GM12865 (cell line): Measurements from ENCODE around the gene PPP1R15A.

Experiments
- DNase-seq: peaks from one replicate; pipeline ENCODE4 v3.0.0; 2010; ENCODE audit warnings: low read depth
- H3K4me3 ChIP-seq: 2 replicates; pipeline ENCODE4 v1.5.1; 2011; ENCODE audit warnings: mild to moderate bottlenecking, low read depth, low read length, control low read depth
- TF ChIP-seq, protein P1 (sequence below): IDR thresholded peaks from 2 replicates; pipeline ENCODE4 v1.5.1; 2011; ENCODE audit warnings: low read length, control low read depth, low read depth, inconsistent platforms; ENCODE audit not compliant: insufficient read depth; ENCODE audit errors: missing control alignments

The PPP1R15A gene

DNA sequence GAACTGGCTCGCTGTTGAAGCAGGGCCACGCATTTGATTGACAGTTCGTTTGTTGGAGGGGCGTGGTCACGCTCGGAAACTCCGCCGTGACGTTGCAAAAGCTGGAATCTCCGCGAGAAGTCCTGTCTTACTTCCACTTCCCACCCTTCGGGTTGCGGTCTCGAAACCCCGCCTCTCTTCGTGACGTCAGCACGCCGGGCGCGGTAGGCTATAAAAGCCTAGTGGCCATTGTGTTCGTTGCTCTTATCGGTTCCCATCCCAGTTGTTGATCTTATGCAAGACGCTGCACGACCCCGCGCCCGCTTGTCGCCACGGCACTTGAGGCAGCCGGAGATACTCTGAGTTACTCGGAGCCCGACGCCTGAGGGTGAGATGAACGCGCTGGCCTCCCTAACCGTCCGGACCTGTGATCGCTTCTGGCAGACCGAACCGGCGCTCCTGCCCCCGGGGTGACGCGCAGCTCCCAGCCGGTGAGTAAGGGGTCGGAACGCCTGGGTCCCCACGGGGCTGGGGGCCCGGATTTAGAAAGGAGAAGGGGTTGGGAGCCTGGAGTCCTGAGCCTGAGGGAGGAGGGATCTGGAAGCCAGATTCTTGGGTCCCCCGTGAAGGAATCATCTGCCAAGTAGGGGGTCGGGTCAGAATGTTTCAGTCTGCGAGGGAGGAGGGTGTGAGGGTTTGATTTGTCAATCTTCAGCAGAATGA, at the start of gene PPP1R15A:
Gene PPP1R15A (plus strand): TSS at position 240 of the 702 bp plus-strand sequence. CDS start 813 bp downstream, outside the sequence.
- TF ChIP-seq, protein P1, sequence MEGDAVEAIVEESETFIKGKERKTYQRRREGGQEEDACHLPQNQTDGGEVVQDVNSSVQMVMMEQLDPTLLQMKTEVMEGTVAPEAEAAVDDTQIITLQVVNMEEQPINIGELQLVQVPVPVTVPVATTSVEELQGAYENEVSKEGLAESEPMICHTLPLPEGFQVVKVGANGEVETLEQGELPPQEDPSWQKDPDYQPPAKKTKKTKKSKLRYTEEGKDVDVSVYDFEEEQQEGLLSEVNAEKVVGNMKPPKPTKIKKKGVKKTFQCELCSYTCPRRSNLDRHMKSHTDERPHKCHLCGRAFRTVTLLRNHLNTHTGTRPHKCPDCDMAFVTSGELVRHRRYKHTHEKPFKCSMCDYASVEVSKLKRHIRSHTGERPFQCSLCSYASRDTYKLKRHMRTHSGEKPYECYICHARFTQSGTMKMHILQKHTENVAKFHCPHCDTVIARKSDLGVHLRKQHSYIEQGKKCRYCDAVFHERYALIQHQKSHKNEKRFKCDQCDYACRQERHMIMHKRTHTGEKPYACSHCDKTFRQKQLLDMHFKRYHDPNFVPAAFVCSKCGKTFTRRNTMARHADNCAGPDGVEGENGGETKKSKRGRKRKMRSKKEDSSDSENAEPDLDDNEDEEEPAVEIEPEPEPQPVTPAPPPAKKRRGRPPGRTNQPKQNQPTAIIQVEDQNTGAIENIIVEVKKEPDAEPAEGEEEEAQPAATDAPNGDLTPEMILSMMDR = no peak
- peak; percentile 99 for DNase-seq
- peak within 1 kb of the TSS; percentile 89 for H3K4me3 ChIP-seq

DNA sequence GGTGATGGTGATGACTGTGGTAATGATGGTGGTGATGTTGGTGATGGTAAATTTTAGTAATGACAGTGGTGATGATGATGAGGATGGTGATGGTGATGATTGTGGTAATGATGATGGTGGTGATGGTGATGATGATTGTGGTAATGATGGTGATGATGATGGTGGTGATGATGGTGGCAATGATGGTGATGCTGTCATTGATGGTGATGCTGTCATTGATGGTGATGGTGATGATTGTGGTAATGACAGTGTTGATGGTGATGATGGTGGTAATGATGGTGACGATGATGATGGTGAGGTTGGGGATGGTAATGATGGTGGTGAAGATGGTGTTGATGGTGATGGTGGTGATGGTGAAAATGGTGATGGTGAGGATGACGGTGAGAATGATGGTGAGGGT, 49.7 kb upstream of the PPP1R15A start:
- no peak overlapping the region for H3K4me3 ChIP-seq
- DNase-seq = no peak
- TF ChIP-seq, protein P1 = no peak

DNA sequence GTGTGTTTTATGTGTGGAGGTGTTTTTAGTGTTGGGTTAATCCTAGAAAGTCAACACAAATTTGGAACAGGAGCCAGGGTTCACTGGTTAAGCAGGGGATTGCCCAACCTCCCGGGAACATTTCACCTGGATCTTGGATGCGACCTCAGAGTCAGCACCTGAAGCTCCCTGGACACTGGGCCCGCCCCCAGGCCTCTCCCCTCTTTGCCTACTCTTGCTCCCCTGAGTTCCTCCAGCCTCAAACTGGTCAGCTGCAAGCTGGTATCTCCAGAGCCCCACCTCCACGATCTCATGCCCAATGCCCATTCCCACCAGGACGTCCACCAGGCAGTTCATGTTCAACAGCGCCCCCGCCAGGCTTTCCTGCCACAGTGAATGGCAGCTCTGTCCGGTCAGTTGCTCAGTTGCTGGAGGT, 45.6 kb upstream of the PPP1R15A start:
- DNase-seq = no peak
- no peak overlapping the region for H3K4me3 ChIP-seq
- TF ChIP-seq, protein P1 = no peak

DNA sequence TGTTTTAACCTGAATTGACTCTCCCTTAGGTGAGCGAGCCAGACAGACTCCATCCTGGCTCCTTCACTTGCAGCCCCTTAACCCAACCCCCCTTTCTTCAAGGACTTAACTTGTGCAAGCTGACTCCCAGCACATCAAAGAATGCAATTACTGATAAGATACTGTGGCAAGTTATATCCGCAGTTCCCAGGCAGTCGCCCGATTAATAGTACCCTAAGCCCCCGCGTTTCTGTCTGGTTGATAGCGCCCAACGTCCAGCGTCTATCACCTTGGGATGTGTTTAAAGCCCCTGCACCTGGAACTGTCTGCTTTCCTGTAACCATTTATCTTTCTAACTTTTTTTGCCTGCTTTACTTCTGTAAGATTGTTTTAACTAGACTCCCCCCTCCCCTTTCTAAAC, 42.1 kb upstream of the PPP1R15A start:
- H3K4me3 ChIP-seq = no peak overlapping the region
- TF ChIP-seq, protein P1 = no peak
- DNase-seq = no peak

DNA sequence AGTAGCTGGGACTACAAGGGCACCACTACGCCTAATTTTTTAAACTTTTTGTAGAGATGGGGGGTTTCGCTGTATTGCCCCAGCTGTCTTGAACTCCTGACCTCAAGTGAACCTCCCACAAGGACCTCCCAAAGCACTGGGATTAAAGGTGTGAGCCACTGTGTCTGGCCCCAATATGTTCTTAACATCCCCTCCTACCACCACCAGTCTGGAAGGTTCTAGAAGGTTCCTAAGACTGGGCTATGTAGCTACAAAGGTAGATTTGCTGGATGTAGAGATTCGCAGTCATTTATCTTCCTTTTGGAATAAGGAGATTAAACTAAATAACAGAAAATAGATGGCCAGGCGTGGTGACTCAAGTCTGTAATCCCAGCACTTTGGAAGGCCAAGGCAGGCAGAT, 41.3 kb upstream of the PPP1R15A start:
- TF ChIP-seq, protein P1 = no peak
- H3K4me3 ChIP-seq = no peak overlapping the region
- no peak for DNase-seq

DNA sequence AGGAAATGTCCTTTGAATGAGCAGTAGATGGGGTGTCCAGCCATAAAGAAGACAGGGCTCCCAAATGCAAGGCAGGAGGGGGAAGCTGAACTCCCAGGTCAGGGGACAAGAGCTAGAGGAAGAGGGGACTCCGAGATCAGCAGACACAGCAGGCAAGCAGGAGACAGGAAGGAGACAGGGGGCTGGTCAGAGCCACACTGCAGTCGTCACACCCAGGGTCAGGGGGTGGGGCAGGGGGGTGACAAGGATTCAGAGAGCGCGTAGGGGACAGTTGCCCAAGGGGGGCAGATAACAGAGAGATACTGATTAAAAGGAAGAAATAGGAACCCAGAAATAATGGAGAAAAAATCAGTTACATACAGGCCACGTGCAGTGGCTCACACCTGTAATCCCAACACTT, 39.2 kb upstream of the PPP1R15A start:
- no peak for DNase-seq
- no peak overlapping the region for H3K4me3 ChIP-seq
- TF ChIP-seq, protein P1 = no peak

DNA sequence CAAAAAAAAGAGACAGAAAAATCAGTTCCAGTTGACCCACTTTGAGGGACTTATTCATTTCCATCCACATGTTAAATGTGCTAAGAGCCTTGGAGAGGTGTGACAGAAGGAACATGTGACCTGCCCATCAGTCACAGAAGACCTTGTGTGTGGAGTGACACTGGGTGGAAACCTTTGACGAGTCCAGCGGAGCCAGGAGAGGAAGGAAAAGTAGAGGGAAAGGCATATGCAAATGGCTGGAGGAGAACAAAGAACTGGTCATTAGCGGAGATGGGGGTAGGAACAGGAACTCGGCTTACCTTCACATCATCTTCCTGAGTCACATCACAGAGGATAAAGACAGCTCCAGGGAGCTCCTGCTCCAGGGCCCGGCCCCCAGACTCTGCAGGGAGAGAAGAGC, 38.2 kb upstream of the PPP1R15A start:
- TF ChIP-seq, protein P1 = no peak
- DNase-seq = no peak
- H3K4me3 ChIP-seq = no peak overlapping the region
